Tibial nerve (tissue), 4 donors: ENCODE results near the gene PTPRF. TPM values are rescaled to one million over a fixed set of nuclear protein-coding genes. Genes with fewer than 3 reads are reported as not detected.

Experiments
- DNase-seq, 2 donors: peaks; one replicate each; pipeline ENCODE4 v3.0.0-alpha.2; 2019; ENCODE audit warnings: low spot score in 2 of 2
- H3K27ac ChIP-seq, 4 donors: fragments of 200-600 bp; sonication (generic) in 3 of 4; one replicate each; pipeline ENCODE4 v1.5.1; 2017 to 2019; ENCODE audit warnings: mild to moderate bottlenecking in 1 of 4
- H3K27me3 ChIP-seq, 2 donors: fragments of 200-600 bp; sonication (generic) in 1 of 2; one replicate each; pipeline versions ENCODE4 v1.5.1 to v1.6.0; 2017 to 2019
- H3K36me3 ChIP-seq, 3 donors: fragments of 200-600 bp; sonication (generic); one replicate each; pipeline ENCODE4 v1.5.1; 2018 to 2019
- H3K4me1 ChIP-seq, 4 donors: fragments of 200-600 bp; sonication (generic) in 3 of 4; one replicate each; pipeline ENCODE4 v1.5.1; 2017 to 2019
- H3K4me3 ChIP-seq, 4 donors: fragments of 200-600 bp; sonication (generic) in 3 of 4; one replicate each; pipeline ENCODE4 v1.5.1; 2017 to 2019; ENCODE audit warnings: mild to moderate bottlenecking in 1 of 4, moderate library complexity in 1 of 4
- H3K9me3 ChIP-seq, 4 donors: fragments of 200-600 bp; sonication (generic) in 3 of 4; one replicate each; pipeline ENCODE4 v1.5.1; 2017 to 2019
- CTCF ChIP-seq, 5 experiments: fragments of 200-600 bp in 3 of 5; fragments of 450-650 bp in 2 of 5; sonication (generic) in 3 of 5; IDR thresholded peaks; one replicate each; pipeline ENCODE4 v1.5.1; 2016 to 2019; ENCODE audit warnings: antibody characterized with exemption in 5 of 5, mild to moderate bottlenecking in 3 of 5, moderate library complexity in 2 of 5
- EP300 ChIP-seq, 2 donors: sonication (generic); formaldehyde crosslinking; IDR thresholded peaks; one replicate each; pipeline ENCODE4 v1.6.1; 2017; ENCODE audit warnings: antibody characterized with exemption in 2 of 2, mild to moderate bottlenecking in 1 of 2
- POLR2A ChIP-seq, 2 donors: fragments of 450-650 bp; IDR thresholded peaks; one replicate each; pipeline ENCODE4 v1.6.1; 2017; ENCODE audit warnings: antibody characterized with exemption in 2 of 2, mild to moderate bottlenecking in 2 of 2, moderate library complexity in 2 of 2
- WGBS, 2 donors: methylation state at CpG; one replicate each; pipeline ENCODE4 v1.1.5; 2018; 5-methylcytosine and 5-hydroxymethylcytosine counted together
- total RNA-seq, 4 donors: library from RNA; depleted of rRNA; stranded (reverse); fragments of >200 nt; gene quantifications; one replicate each; pipeline ENCODE4 v1.1.0, GENCODE V29; 2016

PTPRF gene
- total RNA-seq, 4 donors from 2014 or later = 72.0 to 112 (median 92.5) TPM

DNA sequence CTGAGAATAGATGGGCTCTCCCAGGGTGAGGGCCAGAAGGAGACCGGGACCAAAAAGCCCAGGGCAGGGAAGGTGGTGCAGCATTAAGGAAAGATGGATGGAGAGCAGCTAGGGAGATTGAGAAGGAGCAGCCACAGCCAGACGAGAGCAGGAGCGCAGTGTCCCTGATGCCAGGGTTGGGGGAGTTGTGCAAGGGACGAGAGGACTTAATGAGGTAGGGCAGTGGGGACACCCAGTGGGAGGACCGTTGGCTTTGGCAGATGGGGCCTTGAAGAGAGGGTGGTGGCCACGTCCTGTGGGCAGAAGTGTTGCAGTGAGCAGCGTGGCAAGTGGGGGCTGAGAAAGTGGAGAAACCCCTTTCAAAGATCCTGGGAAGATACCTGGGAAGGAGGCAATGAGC lies 81.3 kb downstream of the PTPRF start:
- no peaks in the 10 kb centered on the region for H3K27me3 ChIP-seq
- H3K27ac ChIP-seq = no peak overlapping the region
- TF ChIP-seq CTCF (IDR thresholded peaks at IDR 0.05) = no peak
- no peak for TF ChIP-seq POLR2A (IDR thresholded peaks at IDR 0.05)
- TF ChIP-seq EP300 (IDR thresholded peaks at IDR 0.05) = no peak
- no peaks in the 10 kb centered on the region for H3K4me1 ChIP-seq
- DNase-seq = no peak
- H3K36me3 ChIP-seq = peaks cover 0 to 91% (median 5%) of the 10 kb centered on the region in 3 donors
- H3K9me3 ChIP-seq = no peaks in the 10 kb centered on the region
- H3K4me3 ChIP-seq = no peak overlapping the region
- WGBS, 2 donors = 62 to 65% methylated on average over 7 of the region's 7 CpGs

DNA sequence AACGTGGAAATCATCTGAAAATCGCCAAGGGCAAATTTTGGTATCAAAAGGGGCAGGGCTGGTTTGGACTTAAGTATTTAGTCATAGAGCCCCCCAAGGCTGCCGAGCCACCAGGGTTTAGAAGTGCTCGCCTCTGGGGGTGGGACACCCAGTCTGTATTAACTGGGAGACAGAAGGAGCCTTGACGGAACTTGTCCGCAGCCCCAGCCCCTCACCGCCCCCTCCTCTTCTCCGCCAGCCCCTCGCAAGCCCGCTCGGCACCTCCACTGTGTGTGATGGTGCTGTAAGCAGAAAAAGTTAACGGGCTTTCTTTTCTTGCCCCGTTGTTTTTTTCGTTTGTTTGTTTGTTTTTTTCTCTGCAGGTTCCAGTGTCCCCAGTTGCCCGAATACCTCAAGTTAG lies 81.7 kb downstream of the PTPRF start:
- no peak overlapping the region for H3K27ac ChIP-seq
- peaks cover 0 to 91% (median 5%) of the 10 kb centered on the region in 3 donors for H3K36me3 ChIP-seq
- TF ChIP-seq EP300 (IDR thresholded peaks at IDR 0.05) (no peak), POLR2A (IDR thresholded peaks at IDR 0.05) (no peak), CTCF (IDR thresholded peaks at IDR 0.05) (no peak)
- no peaks in the 10 kb centered on the region for H3K4me1 ChIP-seq
- no peaks in the 10 kb centered on the region for H3K27me3 ChIP-seq
- H3K9me3 ChIP-seq = no peaks in the 10 kb centered on the region
- no peak overlapping the region for H3K4me3 ChIP-seq
- WGBS, 2 donors = 87% methylated on average over 15 of the region's 15 CpGs
- DNase-seq = no peak

DNA sequence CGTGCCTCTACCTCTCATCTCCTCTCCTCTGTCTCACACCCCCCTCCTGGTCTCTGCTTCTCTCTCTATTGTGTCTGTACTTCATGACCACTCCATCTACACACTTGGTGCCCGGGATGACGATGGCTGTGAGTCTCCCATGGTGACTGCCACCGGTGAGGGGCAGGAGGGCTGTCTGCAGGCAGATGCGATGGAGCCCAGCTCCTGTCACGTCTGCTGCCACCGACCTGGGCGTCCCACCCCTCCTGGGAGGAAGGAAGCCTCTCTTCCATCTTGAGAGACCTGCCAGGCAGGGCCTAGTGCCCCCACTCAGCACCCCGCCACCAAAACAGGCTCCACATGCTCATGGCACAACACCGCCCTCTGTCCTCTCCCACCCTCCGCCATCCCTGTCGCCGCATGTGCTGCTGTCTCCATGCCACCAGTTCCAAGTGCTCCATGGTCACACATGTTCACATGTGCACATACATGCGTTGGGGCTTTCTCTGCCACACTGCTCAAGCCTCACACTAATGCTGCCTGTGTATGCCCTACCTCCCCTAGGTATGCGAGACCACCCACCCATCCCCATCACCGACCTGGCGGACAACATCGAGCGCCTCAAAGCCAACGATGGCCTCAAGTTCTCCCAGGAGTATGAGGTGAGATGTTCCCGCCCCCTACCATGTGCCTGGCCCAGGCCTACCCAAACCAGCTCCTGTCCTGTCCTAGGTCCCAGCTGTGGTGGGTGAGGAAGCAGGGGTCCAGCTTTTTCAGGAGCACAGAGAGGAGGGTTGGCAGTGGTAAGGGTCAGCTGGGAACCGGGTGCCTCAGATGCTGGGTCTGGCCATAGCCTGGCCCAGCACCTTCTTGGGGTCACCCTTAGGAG lies 82.6 kb downstream of the PTPRF start:
- no peaks in the 10 kb centered on the region for H3K9me3 ChIP-seq
- H3K36me3 ChIP-seq = peaks cover 0 to 91% (median 5%) of the 10 kb centered on the region in 3 donors
- TF ChIP-seq CTCF (IDR thresholded peaks at IDR 0.05) (no peak), POLR2A (IDR thresholded peaks at IDR 0.05) (no peak), EP300 (IDR thresholded peaks at IDR 0.05) (no peak)
- no peak overlapping the region for H3K4me3 ChIP-seq
- 91 to 93% methylated on average over 22 of the region's 22 CpGs for WGBS, 2 donors
- H3K4me1 ChIP-seq = no peaks in the 10 kb centered on the region
- H3K27ac ChIP-seq = no peak overlapping the region
- no peak for DNase-seq
- H3K27me3 ChIP-seq = no peaks in the 10 kb centered on the region

DNA sequence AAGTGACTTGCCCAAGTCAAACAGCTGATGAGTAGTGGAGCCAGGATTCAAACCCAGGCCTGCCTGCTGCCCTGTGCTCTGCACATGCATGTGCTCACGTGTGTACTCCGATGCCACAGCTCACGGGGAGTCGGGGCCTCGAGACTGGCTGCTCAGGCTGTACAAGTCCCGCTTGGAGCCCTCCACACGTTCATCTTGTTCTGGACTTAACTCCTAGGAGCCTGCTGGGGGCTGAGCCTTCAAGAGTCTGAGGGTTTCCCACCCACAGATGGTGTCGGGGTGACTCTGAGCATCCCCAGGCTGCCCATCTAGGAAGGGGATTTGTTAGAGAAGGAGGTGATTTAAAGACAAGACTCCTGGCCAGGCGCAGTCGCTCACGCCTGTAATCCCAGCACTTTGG lies 83.5 kb downstream of the PTPRF start:
- Histone ChIP-seq H3K4me3 (no peak overlapping the region), H3K36me3 (peaks cover 0 to 91% (median 5%) of the 10 kb centered on the region in 3 donors), H3K4me1 (no peaks in the 10 kb centered on the region), H3K27ac (no peak overlapping the region), H3K27me3 (no peaks in the 10 kb centered on the region), H3K9me3 (no peaks in the 10 kb centered on the region)
- TF ChIP-seq EP300 (IDR thresholded peaks at IDR 0.05) (no peak), CTCF (IDR thresholded peaks at IDR 0.05) (no peak), POLR2A (IDR thresholded peaks at IDR 0.05) (no peak)
- 87 to 90% methylated on average over 9 to 11 of the region's 11 CpGs for WGBS, 2 donors
- no peak for DNase-seq

- Histone ChIP-seq H3K27ac (no peak overlapping the region), H3K36me3 (peaks cover 0 to 91% (median 0%) of the 10 kb centered on the region in 3 donors), H3K4me3 (no peak overlapping the region), H3K27me3 (no peaks in the 10 kb centered on the region), H3K9me3 (no peaks in the 10 kb centered on the region), H3K4me1 (no peaks in the 10 kb centered on the region)
- WGBS, 2 donors = 84 to 88% methylated on average over 6 of the region's 6 CpGs
- DNase-seq = no peak
- TF ChIP-seq CTCF (IDR thresholded peaks at IDR 0.05) = no peak
- no peak for TF ChIP-seq EP300 (IDR thresholded peaks at IDR 0.05)
- TF ChIP-seq POLR2A (IDR thresholded peaks at IDR 0.05) = no peak
Measured at GRCh38 chr1:43614891-43615290, 84.2 kb downstream of the PTPRF start.
